Measurements from ENCODE around the gene NCOA5.

The NCOA5 gene

DNA sequence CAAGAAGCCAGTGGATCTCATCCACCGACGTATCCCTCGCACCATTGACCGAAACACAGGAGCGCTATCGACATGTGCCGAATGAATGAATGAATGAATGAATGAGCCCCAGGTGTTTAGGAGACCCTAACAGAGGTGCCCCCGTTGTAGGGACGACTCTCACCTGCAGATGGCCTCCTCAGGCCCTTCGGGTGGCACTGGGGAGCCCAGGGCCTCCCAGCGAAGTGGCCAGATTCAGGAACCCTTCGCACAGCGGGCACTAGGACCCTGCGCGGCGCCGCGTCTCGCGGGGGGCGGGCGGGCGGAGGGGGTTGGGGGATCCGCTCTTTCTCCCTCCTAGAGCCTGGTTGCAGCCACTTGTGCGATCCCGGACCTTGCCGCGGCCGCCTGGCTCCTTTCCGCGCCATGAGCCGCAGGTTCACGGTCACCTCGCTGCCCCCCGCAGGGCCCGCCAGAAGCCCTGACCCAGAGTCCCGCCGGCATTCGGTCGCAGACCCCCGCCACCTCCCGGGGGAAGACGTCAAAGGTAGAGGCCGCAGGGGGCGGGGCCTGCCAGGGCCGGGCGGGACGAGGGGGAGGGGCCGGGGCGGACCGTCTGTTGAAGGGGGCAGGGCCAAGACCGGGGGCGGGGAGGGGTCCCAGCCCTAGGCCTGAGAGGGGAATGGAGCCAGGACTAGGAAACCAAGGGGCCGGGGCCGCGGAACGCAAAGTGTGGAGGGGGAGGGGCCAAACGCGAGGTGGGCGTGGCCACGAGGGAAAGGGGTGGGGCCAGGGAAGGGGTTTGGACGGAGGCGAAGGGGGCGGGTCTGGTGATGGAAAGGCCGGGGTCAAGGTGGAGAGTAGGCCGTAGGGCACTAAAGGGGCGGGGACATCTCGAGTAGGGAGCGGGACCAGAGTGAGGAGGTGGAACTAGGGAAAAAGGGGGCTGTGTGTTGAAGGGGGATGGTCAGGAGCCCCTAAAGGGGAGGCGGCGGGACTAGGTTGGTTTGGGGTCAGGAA is 68.1 kb downstream of the NCOA5 start:
- H3K27ac Mint-ChIP-seq = no peak overlapping the region

DNA sequence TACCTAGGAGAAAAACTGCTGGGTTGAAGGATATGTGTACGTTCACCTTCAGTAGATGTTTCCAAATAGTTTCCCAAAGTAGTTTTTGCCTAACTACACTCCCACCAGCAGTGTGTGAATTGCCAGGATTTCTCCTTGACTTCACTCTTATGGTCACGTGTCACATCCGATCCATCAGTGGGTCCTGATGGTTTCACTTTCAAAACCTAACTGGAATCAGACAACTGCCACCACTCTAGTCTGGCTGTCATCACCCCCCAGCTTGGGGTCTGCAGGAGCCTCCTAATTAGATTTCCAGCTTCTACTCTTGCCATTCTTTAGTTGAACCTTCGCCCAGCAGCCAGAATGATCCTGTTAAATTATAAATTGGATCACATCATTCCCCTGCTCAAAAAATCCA is 69.2 kb downstream of the NCOA5 start:
- no peak overlapping the region for H3K27ac Mint-ChIP-seq
- no peak overlapping the region for H3K4me3 Mint-ChIP-seq
- H3K36me3 Mint-ChIP-seq (ENCODE audit: low read depth) = no peaks in the 10 kb centered on the region
- H3K27me3 Mint-ChIP-seq = peaks cover 39% of the 10 kb centered on the region
- no peak for DNase-seq
- no peaks in the 10 kb centered on the region for H3K9me3 Mint-ChIP-seq
- no peak for ATAC-seq
- peaks cover 16% of the 10 kb centered on the region for H3K4me1 Mint-ChIP-seq

More for the DNA sequence above, 68.1 kb downstream of the NCOA5 start:
- DNase-seq = peak; percentile 70
- Mint-ChIP-seq H3K36me3 (ENCODE audit: low read depth) (no peaks in the 10 kb centered on the region), H3K9me3 (no peaks in the 10 kb centered on the region), H3K27me3 (peaks cover 40% of the 10 kb centered on the region), H3K4me3 (peak overlapping the region; percentile 69), H3K4me1 (peaks cover 16% of the 10 kb centered on the region)
- peak; percentile 48 for ATAC-seq

DNA sequence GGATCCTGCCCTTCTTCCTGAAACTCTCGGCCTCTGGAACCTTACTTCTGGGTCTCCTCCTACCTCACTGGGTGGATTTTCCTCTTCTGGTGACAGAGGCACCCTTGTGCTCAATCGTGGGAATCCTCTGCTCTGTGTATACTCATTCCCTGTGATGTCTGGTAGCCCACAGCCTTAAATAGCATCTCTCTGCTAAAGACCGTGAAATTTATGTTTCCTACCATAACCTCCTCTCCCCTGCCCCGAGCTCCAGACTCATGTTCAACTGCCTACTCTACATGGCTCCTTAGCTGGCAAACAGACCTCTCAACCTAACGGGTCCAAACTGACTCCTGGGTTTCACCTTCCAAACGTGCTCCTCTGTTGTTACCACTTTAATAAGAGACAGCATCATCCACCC is 71.2 kb downstream of the NCOA5 start:
- no peak overlapping the region for H3K4me3 Mint-ChIP-seq
- no peaks in the 10 kb centered on the region for H3K36me3 Mint-ChIP-seq (ENCODE audit: low read depth)
- ATAC-seq = no peak
- no peak for DNase-seq
- H3K27ac Mint-ChIP-seq = no peak overlapping the region
- no peaks in the 10 kb centered on the region for H3K9me3 Mint-ChIP-seq
- H3K27me3 Mint-ChIP-seq = peaks cover 40% of the 10 kb centered on the region
- H3K4me1 Mint-ChIP-seq = peaks cover 22% of the 10 kb centered on the region

DNA sequence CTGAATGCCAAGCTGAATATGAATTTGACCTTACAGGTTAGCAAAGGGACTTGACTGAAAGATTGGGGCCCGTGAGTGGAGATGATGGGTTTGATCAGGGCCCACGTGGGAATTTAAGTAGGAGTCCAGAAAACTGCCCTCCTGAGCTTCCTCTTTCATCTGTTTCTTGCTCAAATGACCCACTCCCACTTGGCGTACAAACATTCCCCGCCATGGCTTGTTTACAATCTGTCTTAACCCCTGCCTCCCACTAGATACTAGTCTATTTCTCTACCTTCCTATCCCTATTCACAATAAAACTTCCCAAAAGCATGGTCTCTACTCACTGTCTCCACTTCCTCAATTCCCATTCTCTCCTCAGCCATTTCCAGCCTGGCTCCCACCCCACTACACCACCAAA is 71.7 kb downstream of the NCOA5 start:
- Mint-ChIP-seq H3K27me3 (peaks cover 37% of the 10 kb centered on the region), H3K36me3 (ENCODE audit: low read depth) (no peaks in the 10 kb centered on the region)

DNA sequence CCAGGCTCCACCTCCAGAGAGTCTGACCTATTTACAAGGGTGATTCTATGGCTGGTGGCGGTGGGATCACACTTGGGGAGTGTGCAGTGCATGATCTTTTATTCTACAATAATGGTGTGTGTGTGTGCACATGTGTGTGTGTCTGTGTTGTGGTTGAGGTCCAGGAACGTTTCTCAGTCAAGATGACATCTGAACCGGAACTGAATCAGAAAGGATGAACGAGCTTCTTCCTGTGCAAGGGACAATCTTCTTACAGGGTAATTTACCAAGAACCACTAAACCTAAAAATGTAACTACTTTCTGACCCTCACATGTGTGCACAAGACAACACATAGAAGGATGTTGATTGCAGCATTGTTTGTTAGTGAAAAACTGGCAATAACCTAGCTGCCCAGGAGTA is 72.5 kb downstream of the NCOA5 start:
- no peak for ATAC-seq
- Mint-ChIP-seq H3K27me3 (peaks cover 42% of the 10 kb centered on the region), H3K27ac (no peak overlapping the region), H3K4me3 (no peak overlapping the region), H3K9me3 (no peaks in the 10 kb centered on the region), H3K36me3 (ENCODE audit: low read depth) (no peaks in the 10 kb centered on the region), H3K4me1 (peaks cover 22% of the 10 kb centered on the region)
- no peak for DNase-seq

More for the DNA sequence above, 71.7 kb downstream of the NCOA5 start:
- no peak for ATAC-seq
- DNase-seq = no peak
- Mint-ChIP-seq H3K4me1 (peaks cover 22% of the 10 kb centered on the region), H3K4me3 (no peak overlapping the region), H3K27ac (no peak overlapping the region), H3K9me3 (no peaks in the 10 kb centered on the region)

DNA sequence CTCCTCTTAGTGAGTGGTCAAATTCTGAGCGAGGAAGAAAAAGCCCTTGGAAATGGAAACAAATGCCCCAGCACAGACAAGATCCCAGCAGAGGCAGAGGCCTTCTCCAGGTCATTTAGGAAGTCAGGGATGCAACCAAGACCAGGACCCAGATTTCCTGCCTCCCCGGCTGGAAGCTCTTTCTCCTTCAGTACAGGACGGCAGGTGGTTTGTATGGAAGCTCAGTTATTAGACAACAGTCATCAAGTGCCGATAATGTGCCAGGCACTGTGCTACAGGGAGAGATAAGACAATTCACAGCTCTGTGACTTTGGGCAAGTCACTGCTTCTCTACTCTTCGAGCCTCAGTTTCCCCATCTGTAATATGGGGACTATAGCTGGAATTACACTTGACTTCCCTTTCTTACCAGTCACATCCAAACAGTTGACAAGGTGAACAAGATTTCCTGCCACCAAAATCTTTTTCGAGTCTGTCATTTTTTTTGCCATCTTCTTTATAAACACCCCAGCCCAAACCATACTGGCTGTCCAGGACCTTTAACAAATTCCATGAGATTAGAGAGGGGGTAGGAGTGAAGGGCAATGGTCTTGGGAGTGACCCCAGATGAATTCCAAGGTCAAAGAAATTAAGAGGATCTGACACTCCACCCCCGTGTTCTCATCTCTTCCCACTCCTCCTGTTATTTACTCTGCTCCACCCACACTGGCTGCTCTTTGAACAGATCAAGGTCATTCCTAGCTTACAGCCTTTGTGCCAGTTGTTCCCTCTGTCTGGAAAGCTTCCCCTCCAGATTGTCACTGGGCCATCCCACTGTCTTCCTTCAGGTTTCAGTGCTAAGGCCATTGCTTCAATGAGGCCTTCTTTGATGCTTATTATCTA is 75.0 kb downstream of the NCOA5 start:
- ATAC-seq (no peak), DNase-seq (no peak)
- Mint-ChIP-seq H3K36me3 (ENCODE audit: low read depth) (peaks cover 3% of the 10 kb centered on the region), H3K27me3 (peaks cover 53% of the 10 kb centered on the region), H3K4me3 (no peak overlapping the region), H3K27ac (peak overlapping the region; percentile 37), H3K9me3 (no peaks in the 10 kb centered on the region), H3K4me1 (peaks cover 32% of the 10 kb centered on the region)

DNA sequence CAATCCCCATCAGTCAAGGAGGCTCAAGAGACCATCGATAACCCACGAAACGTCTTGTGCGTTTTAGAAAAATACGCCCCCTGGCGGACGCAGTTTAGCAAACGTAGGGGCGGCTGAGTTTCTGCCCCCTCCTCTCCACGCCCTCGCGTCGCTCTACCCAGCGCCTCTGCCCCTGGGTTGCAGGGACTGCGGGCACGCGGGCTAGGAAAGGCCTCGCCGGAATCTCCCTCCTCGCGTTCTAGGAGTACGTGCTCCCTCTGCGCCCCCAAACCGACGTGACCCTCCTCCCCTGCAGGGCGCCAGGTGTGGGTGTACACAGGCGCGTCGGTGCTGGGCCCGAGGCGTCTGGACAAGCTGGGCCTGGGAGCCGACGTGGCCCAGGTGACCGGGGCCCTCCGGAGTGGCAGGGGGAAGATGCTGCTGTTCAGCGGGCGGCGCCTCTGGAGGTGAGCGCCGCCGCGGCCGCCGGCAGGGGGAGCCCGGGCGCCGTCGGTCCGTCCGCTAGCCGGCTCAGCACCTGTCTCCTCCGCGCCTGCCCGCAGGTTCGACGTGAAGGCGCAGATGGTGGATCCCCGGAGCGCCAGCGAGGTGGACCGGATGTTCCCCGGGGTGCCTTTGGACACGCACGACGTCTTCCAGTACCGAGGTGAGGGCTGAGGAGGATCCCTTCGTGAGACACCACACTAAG is 75.8 kb downstream of the NCOA5 start:
- DNase-seq = peak; percentile 80
- H3K9me3 Mint-ChIP-seq = no peaks in the 10 kb centered on the region
- H3K4me1 Mint-ChIP-seq = peaks cover 40% of the 10 kb centered on the region
- peak overlapping the region; percentile 37 for H3K27ac Mint-ChIP-seq
- H3K4me3 Mint-ChIP-seq = no peak overlapping the region
- H3K27me3 Mint-ChIP-seq = peaks cover 61% of the 10 kb centered on the region
- peaks cover 3% of the 10 kb centered on the region for H3K36me3 Mint-ChIP-seq (ENCODE audit: low read depth)
- ATAC-seq = peak; percentile 82

DNA sequence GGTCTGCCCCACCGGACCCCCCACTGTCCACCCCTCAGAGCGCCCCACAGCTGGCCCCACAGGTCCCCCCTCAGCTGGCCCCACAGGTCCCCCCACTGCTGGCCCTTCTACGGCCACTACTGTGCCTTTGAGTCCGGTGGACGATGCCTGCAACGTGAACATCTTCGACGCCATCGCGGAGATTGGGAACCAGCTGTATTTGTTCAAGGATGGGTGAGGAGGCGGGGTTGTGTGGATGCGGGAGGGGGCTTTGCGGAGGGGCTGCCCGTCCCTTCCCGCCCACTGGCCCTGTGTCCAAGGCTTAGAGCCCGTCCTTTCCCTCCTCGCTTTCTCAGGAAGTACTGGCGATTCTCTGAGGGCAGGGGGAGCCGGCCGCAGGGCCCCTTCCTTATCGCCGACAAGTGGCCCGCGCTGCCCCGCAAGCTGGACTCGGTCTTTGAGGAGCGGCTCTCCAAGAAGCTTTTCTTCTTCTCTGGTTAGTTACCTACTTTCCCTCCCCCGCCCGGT is 76.4 kb downstream of the NCOA5 start:
- no peak for DNase-seq
- ATAC-seq = no peak
- Mint-ChIP-seq H3K27me3 (peaks cover 64% of the 10 kb centered on the region), H3K4me3 (no peak overlapping the region), H3K36me3 (ENCODE audit: low read depth) (peaks cover 3% of the 10 kb centered on the region), H3K9me3 (no peaks in the 10 kb centered on the region), H3K4me1 (peaks cover 46% of the 10 kb centered on the region), H3K27ac (no peak overlapping the region)

DNA sequence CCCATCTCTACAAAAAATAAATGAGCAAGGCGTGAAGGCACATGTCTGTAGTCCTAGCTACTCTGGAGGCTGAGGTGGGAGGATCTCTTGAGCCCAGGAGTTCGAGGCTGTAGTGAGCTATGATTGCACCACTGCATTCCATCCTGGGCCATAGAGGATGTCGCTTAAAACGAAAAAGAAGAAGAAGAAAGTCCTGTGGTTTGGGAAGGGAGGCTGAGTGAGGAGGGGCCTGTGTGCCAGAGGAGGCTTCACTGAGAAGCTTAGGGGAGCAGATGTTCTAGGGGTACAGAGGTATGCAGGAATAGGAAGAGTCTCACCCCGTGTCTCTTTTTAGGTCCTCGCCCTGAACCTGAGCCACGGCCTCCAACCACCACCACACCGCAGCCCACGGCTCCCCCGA is 76.8 kb downstream of the NCOA5 start:
- ATAC-seq (no peak), DNase-seq (no peak)
- Mint-ChIP-seq H3K4me1 (peaks cover 51% of the 10 kb centered on the region), H3K36me3 (ENCODE audit: low read depth) (peaks cover 3% of the 10 kb centered on the region), H3K4me3 (no peak overlapping the region), H3K9me3 (no peaks in the 10 kb centered on the region), H3K27ac (no peak overlapping the region), H3K27me3 (peaks cover 68% of the 10 kb centered on the region)

DNA sequence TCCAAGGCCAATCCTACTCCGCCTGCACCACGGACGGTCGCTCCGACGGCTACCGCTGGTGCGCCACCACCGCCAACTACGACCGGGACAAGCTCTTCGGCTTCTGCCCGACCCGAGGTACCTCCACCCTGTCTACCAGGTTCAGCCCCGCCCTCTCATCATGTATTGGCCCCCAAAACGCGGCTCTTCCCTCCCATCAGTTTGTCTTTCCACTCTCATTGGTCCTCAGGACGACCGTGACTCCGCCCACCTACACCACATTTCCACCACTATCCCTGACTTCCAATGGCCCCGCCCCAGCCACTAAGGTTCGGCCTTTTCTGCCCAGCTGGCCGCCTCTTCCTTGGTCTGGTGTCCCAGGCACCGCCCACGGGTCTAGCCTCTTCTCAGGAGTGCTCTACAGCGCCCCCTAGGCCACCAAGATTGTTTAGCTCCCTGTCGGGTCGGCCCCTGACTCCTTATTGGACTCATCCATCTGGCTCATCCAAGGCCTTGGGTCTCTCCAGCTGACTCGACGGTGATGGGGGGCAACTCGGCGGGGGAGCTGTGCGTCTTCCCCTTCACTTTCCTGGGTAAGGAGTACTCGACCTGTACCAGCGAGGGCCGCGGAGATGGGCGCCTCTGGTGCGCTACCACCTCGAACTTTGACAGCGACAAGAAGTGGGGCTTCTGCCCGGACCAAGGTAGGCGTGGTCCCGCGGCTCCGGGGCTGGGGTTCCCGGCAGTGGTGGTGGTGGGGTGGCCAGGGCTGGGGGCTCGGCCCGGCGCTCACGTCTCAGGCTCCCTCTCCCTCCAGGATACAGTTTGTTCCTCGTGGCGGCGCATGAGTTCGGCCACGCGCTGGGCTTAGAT is 77.9 kb downstream of the NCOA5 start:
- Mint-ChIP-seq H3K36me3 (ENCODE audit: low read depth) (peaks cover 3% of the 10 kb centered on the region), H3K9me3 (no peaks in the 10 kb centered on the region), H3K27ac (no peak overlapping the region), H3K4me1 (peaks cover 57% of the 10 kb centered on the region), H3K4me3 (peak overlapping the region; percentile 53), H3K27me3 (peaks cover 72% of the 10 kb centered on the region)
- ATAC-seq (no peak), DNase-seq (peak; percentile 69)
